Esophagus squamous epithelium (tissue), 5 donors: ENCODE data around the gene UBL5. TPM values are rescaled to one million over a fixed set of nuclear protein-coding genes. Genes with fewer than 3 reads are reported as not detected.
"Not testable (repeated sequence)": the region's sequence is repeated elsewhere in the genome, so short reads cannot be mapped to it uniquely, and the experiment has no call there.

Experiments
- DNase-seq: peaks from one replicate; lab custom pipeline; 2025; lab: John Stamatoyannopoulos, UW
- H3K27ac ChIP-seq, 4 donors: fragments of 200-600 bp; sonication (generic); one replicate each; pipeline ENCODE4 v1.5.1; 2016 to 2019; ENCODE audit warnings: mild to moderate bottlenecking in 1 of 4
- H3K27me3 ChIP-seq, 4 donors: fragments of 200-600 bp; sonication (generic); 1 replicate in 3 of 4; 2 replicates in 1 of 4; pipeline versions ENCODE4 v1.5.1 to v1.6.0; 2017 to 2021; ENCODE audit warnings: antibody characterized with exemption in 1 of 4
- H3K36me3 ChIP-seq, 3 donors: fragments of 200-600 bp; sonication (generic); one replicate each; pipeline ENCODE4 v1.5.1; 2016 to 2019
- H3K4me1 ChIP-seq, 3 donors: fragments of 200-600 bp; sonication (generic); one replicate each; pipeline ENCODE4 v1.5.1; 2017 to 2019
- H3K4me3 ChIP-seq, 4 donors: fragments of 200-600 bp; sonication (generic); 1 replicate in 3 of 4; 2 replicates in 1 of 4; pipeline ENCODE4 v1.5.1; 2016 to 2019; ENCODE audit warnings: mild to moderate bottlenecking in 2 of 4, moderate library complexity in 1 of 4
- H3K9me3 ChIP-seq, 3 donors: fragments of 200-600 bp; sonication (generic); one replicate each; pipeline ENCODE4 v1.5.1; 2016 to 2019
- CTCF ChIP-seq, 6 experiments: fragments of 450-650 bp in 4 of 6; fragments of 200-600 bp in 2 of 6; sonication (generic) in 2 of 6; IDR thresholded peaks; one replicate each; pipeline ENCODE4 v1.5.1; 2016 to 2019; ENCODE audit warnings: antibody characterized with exemption in 6 of 6, mild to moderate bottlenecking in 4 of 6, moderate library complexity in 4 of 6
- POLR2A ChIP-seq, 4 donors: fragments of 450-650 bp; IDR thresholded peaks; one replicate each; pipeline ENCODE4 v1.6.1; 2017; ENCODE audit warnings: antibody characterized with exemption in 4 of 4, mild to moderate bottlenecking in 4 of 4, moderate library complexity in 3 of 4
- WGBS, 2 donors: methylation state at CpG; one replicate each; pipeline ENCODE4 v1.1.5; 2018; 5-methylcytosine and 5-hydroxymethylcytosine counted together
- intact Hi-C: fragments of 100-400 bp; cut with DNase I; formaldehyde crosslinking; loops from one replicate; pipeline ENCODE4 v1.15.0; 2022
- total RNA-seq, 4 donors: library from RNA; depleted of rRNA; stranded (reverse); fragments of >200 nt; gene quantifications; one replicate each; pipeline ENCODE4 v1.1.0, GENCODE V29; 2016
- donor health status: DM: yes; HTN: yes; CAD: no.

UBL5 gene
- total RNA-seq, 4 donors from 2014 or later, result 394 to 688 (median 499) TPM

DNA sequence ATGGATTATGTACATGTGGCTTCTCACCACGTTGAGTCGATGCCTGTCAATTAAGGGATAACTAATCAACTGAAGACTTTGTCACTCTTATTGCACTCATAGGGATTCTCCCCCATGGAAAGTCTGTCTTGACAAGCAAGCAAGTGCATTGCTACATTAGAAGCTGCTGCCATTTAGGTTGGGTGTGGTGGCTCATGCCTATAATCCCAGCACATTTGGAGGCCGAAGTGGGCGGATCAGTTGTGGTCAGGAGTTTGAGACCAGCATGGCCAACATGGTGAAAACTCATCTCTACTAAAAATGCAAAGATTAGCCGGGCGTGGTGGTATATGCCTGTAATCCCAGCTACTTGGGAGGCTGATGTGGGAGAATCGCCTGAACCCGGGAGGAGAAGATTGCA is 40.9 kb upstream of the UBL5 start:
- Histone ChIP-seq H3K27me3 (no peaks in the 10 kb centered on the region), H3K27ac (peak overlapping the region; percentile 95 to 100 (median 98)), H3K9me3 (no peaks in the 10 kb centered on the region), H3K4me3 (peak overlapping the region in 2 of 4 donors; percentile 67 to 91), H3K36me3 (peaks cover 0 to 6% (median 0%) of the 10 kb centered on the region in 3 donors), H3K4me1 (peaks cover 6 to 56% (median 22%) of the 10 kb centered on the region in 3 donors)
- intact Hi-C loops, result loop anchor here (10.0 kb wide), 1 partner anchor 472 kb away; no protein-coding TSS in a partner anchor
- no peak for TF ChIP-seq POLR2A (IDR thresholded peaks at IDR 0.05)
- no peak for TF ChIP-seq CTCF (IDR thresholded peaks at IDR 0.05)
- 92 to 94% methylated on average over 8 of the region's 8 CpGs for WGBS, 2 donors
- DNase-seq, result no peak

- not testable (repeated sequence) for DNase-seq, H3K9me3 ChIP-seq, H3K36me3 ChIP-seq, H3K27me3 ChIP-seq, H3K4me3 ChIP-seq, H3K27ac ChIP-seq
- WGBS, 2 donors, result 87 to 96% methylated on average over 13 of the region's 13 CpGs
- H3K4me1 ChIP-seq, result peaks cover 6 to 50% (median 20%) of the 10 kb centered on the region in 3 donors
- intact Hi-C loops, result loop anchor here (10.0 kb wide), 1 partner anchor 474 kb away; no protein-coding TSS in a partner anchor
Measured at GRCh38 chr19:9788604-9789003, 39.1 kb upstream of the UBL5 start.

DNA sequence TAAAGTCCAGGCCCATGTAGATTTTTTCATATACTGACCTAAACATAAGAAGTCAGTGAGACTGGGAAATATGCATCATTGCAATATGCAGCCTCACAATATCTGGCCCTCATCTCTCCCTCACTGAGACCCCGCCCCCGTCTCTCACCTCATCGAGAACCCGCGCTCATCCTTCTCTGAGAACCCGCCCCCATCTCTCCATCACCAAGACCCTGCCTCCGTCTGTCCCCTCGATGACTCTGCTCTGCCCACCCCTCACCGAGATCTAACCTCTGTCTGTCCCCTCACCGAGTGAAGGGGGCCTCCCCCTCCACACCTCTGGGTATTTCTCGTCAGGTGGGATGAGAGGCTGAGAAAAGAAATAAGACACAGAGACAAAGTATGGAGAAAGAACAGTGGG is 38.7 kb upstream of the UBL5 start:
- H3K9me3 ChIP-seq, result no peaks in the 10 kb centered on the region
- TF ChIP-seq POLR2A (IDR thresholded peaks at IDR 0.05), result no peak
- TF ChIP-seq CTCF (IDR thresholded peaks at IDR 0.05), result no peak
- intact Hi-C loops, result loop anchor here (10.0 kb wide), 1 partner anchor 474 kb away; no protein-coding TSS in a partner anchor
- peak overlapping the region in 3 of 4 donors; percentile 4 to 97 (median 97) for H3K27ac ChIP-seq
- no peaks in the 10 kb centered on the region for H3K27me3 ChIP-seq
- H3K4me1 ChIP-seq, result peaks cover 6 to 46% (median 17%) of the 10 kb centered on the region in 3 donors
- WGBS, 2 donors, result 76 to 79% methylated on average over 10 to 11 of the region's 11 CpGs
- no peaks in the 10 kb centered on the region for H3K36me3 ChIP-seq
- no peak overlapping the region for H3K4me3 ChIP-seq
- no peak for DNase-seq

DNA sequence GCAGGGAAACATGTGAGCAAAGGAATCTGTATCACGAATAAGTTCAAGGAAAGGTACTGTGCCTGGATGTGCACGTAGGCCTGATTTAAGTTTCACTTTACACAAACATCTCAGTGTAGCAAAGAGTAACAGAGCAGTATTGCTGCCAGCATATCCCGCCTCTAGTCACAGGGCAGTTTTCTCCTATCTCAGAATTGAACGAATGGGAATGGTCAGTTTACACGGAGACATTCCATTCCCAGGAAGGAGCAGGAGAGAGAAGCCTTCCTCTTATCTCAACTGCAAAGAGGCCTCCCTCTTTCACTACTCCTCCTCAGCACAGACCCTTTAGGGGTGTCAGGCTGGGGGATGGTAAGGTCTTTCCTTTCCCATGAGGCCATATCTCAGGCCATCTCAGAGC is 38.1 kb upstream of the UBL5 start:
- DNase-seq, H3K36me3 ChIP-seq, H3K9me3 ChIP-seq, H3K27me3 ChIP-seq, H3K4me3 ChIP-seq: not testable (repeated sequence)
- WGBS, 2 donors, result 48 to 55% methylated on average over 5 of the region's 5 CpGs
- peak overlapping the region; percentile 1 to 97 (median 50) for H3K27ac ChIP-seq
- intact Hi-C loops, result loop anchor here (10.0 kb wide), 1 partner anchor 475 kb away; no protein-coding TSS in a partner anchor
- H3K4me1 ChIP-seq, result peaks cover 4 to 41% (median 11%) of the 10 kb centered on the region in 3 donors

GRCh38 chr19:9791073-9791367 is 36.7 kb upstream of the UBL5 start:
- peaks cover 3 to 36% (median 9%) of the 10 kb centered on the region in 3 donors for H3K4me1 ChIP-seq
- WGBS, 2 donors, result 62 to 69% methylated on average over 6 of the region's 6 CpGs
- H3K27me3 ChIP-seq, H3K9me3 ChIP-seq, intact Hi-C loops, DNase-seq, H3K36me3 ChIP-seq: not testable (repeated sequence)
- peak overlapping the region in 3 of 4 donors; percentile 66 to 74 (median 72) for H3K4me3 ChIP-seq
- peak overlapping the region; percentile 93 to 98 (median 97) for H3K27ac ChIP-seq

- peak; percentile 96 for DNase-seq
- H3K4me3 ChIP-seq, result peak overlapping the region; percentile 55 to 74 (median 69)
- no peaks in the 10 kb centered on the region for H3K27me3 ChIP-seq
- peaks cover 3 to 36% (median 7%) of the 10 kb centered on the region in 3 donors for H3K4me1 ChIP-seq
- H3K36me3 ChIP-seq, result no peaks in the 10 kb centered on the region
- WGBS, 2 donors, result 1 to 3% methylated on average over 20 of the region's 50 CpGs
- H3K27ac ChIP-seq, result peak overlapping the region; percentile 93 to 98 (median 97)
- H3K9me3 ChIP-seq, result no peaks in the 10 kb centered on the region
- intact Hi-C loops, result no loop called here
- TF ChIP-seq CTCF (IDR thresholded peaks at IDR 0.05) (no peak), POLR2A (IDR thresholded peaks at IDR 0.05) (peak in 3 of 4 donors; percentile 20 to 65 (median 63))
Measured at GRCh38 chr19:9791552-9792205, 36.0 kb upstream of the UBL5 start.
